GM12865 (cell line): ENCODE measurements around the gene PICK1.
"Not testable (repeated sequence)": the region's sequence is repeated elsewhere in the genome, so short reads cannot be mapped to it uniquely, and the experiment has no call there.

Source experiments
- DNase-seq: peaks from one replicate; pipeline ENCODE4 v3.0.0; 2010; ENCODE audit warnings: low read depth
- H3K4me3 ChIP-seq: 2 replicates; pipeline ENCODE4 v1.5.1; 2011; ENCODE audit warnings: mild to moderate bottlenecking, low read depth, low read length, control low read depth
- TF ChIP-seq, protein P1 (sequence below): IDR thresholded peaks from 2 replicates; pipeline ENCODE4 v1.5.1; 2011; ENCODE audit warnings: low read length, control low read depth, low read depth, inconsistent platforms; ENCODE audit not compliant: insufficient read depth; ENCODE audit errors: missing control alignments

Gene PICK1

DNA sequence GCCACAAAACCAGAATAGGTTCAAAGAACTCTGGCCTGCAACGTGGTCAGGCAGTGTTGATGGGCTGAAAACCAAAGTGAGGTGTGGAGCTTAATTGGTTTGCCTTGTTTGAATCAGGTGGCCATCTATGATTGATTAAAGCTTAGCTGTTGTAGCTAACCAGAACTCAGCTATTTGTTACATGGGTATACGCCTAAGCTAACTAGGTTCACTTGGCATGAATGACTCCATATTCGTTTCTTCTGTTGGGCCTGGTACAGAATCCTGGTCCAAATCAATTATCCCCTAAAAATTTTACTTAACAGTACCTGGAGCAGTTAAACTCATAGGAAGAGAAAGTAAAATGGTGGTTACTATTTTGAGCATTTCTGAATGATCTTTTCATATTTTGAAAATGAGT is 61.0 kb downstream of the PICK1 start:
- TF ChIP-seq, protein P1, sequence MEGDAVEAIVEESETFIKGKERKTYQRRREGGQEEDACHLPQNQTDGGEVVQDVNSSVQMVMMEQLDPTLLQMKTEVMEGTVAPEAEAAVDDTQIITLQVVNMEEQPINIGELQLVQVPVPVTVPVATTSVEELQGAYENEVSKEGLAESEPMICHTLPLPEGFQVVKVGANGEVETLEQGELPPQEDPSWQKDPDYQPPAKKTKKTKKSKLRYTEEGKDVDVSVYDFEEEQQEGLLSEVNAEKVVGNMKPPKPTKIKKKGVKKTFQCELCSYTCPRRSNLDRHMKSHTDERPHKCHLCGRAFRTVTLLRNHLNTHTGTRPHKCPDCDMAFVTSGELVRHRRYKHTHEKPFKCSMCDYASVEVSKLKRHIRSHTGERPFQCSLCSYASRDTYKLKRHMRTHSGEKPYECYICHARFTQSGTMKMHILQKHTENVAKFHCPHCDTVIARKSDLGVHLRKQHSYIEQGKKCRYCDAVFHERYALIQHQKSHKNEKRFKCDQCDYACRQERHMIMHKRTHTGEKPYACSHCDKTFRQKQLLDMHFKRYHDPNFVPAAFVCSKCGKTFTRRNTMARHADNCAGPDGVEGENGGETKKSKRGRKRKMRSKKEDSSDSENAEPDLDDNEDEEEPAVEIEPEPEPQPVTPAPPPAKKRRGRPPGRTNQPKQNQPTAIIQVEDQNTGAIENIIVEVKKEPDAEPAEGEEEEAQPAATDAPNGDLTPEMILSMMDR: no peak
- no peak overlapping the region for H3K4me3 ChIP-seq
- no peak for DNase-seq

GRCh38 chr22:38118747-38119146 is 61.5 kb downstream of the PICK1 start:
- not testable (repeated sequence) for DNase-seq, H3K4me3 ChIP-seq

GRCh38 chr22:38120359-38121110 is 63.3 kb downstream of the PICK1 start:
- no peak for DNase-seq
- TF ChIP-seq, protein P1: no peak
- no peak overlapping the region for H3K4me3 ChIP-seq

DNA sequence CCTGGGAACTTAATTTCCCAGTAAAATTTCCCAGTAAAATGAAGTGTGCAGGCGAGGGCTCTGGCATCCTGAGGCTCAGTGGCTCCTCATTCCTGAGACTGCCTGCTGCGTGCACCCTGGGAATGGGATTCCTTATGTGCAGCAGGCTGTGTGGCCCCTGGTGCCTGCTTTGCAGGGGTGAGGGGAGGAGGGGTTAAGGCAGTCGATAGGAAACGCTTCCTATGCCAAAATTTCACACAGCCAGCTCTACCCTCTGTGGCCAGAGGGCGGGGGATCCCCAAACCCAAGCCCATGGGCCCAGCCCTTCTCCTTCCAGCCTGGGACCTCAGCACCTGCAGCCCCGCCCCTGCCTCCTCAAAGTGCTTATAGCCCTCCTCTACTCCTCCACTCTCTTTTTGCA is 65.4 kb downstream of the PICK1 start:
- no peak for DNase-seq
- no peak overlapping the region for H3K4me3 ChIP-seq
- TF ChIP-seq, protein P1: no peak

DNA sequence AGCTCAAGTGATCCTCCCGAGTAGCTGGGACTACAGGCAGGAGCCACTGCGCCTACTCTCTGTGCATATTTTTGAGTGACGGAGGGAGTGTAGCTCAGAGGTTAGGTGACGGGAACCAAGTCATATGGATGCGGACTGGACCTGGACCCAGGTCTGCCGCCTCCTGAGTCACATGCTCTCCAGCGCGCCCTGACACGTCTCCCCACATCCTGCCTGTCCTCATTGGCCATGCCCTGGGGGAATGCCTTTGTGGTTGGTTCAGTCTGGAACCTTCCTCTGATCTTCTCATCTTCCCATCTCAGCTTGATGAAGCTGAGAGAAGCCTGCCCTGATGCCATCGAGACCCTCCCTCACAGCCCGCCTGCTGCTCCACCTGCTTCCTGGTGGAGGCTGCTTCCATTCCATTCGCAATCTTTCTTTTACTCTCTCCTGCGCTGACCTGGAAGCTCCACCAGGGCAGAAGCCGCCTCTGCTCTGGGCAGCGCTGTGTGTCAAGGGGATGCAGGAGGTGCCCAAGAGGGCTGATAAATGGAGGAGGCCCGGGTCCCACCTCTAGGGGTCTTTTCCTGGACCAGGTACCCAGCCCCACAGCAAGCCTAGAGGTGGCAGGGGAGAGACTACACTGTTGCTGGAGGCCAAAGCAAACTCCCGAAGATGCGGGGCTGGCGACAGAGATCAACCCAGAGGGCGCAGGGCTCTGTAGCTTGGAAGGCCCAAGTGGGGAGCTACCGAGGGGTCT is 67.2 kb downstream of the PICK1 start:
- no peak for DNase-seq
- TF ChIP-seq, protein P1: no peak
- H3K4me3 ChIP-seq: no peak overlapping the region

GRCh38 chr22:38125038-38125610 is 67.9 kb downstream of the PICK1 start:
- H3K4me3 ChIP-seq: no peak overlapping the region
- TF ChIP-seq, protein P1: no peak
- no peak for DNase-seq
